GM19455 (cell line): ENCODE measurements around the gene AK5.

Experiments used
- ATAC-seq: cut with Tn5 transposase; IDR thresholded peaks from one replicate; pipeline ENCODE4 v1.9.1; 2021; ENCODE audit not compliant: unreplicated experiment

Gene AK5

DNA sequence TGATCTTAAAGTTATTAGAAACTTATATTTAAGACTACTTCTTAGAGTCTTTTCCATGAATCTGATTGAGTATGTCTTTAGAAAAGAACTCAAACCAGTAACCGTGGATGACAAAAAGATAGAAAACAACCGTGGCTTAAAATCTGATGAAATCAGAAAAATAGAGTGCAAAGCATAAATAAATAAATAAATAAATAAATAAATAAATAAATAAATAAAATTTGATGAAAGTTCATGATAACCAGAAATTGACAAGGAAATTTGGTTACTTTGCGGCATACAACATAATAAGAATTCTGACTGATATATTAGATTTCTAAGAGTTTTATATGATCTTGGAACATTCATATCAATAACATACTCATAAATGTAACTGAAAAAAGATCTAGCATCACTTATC is 152.1 kb downstream of the AK5 start:
- ATAC-seq: no peak

DNA sequence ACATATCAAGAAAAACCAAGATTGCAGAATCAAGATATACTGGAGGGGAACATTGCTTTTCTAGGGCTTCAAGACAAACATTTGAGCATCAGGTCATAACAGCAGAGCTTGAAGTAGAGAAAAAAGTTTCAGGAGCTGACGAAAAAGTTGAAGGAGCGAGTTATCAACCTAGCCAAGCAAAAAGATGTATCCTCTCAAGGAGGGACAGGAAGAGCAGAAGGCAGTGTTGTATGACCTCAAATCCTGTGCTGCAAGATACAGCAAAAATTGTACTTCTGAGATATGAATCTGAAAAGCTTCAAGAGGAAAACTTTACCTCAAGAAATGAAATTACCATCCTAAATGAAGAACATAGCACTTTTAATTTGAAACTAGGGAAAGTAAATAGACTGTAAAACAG is 153.1 kb downstream of the AK5 start:
- no peak for ATAC-seq

DNA sequence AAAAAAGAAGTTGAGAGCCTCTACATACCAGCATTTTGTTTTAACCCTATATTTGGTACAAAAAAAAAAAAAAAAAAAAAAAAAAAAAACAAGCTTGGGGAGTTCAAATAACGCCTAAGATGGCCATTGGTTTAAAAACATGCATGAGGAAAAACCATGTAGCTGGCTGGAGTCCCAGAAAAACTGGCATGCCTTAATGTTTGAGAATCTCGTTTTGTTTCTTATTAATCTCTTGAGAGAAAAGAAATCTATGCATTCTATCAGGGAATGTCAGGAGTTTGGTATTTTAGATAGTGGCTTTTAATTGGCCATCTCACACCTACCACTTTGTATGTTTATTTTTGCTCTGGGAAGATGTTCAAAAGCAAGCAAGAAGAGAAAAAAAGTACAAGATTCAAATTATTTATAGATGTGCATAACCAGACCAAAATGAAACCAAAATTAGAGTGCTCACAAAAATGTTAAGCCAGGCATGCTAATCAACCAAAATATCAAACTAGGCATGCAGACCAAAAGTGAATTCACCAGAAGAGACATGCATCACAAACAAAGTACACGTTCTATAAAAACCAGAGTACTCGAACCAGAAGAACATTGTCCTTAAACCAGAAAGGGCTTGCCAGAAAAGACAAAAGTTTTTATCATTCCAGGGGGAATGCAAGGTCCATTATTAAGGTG is 156.6 kb downstream of the AK5 start:
- ATAC-seq: no peak

DNA sequence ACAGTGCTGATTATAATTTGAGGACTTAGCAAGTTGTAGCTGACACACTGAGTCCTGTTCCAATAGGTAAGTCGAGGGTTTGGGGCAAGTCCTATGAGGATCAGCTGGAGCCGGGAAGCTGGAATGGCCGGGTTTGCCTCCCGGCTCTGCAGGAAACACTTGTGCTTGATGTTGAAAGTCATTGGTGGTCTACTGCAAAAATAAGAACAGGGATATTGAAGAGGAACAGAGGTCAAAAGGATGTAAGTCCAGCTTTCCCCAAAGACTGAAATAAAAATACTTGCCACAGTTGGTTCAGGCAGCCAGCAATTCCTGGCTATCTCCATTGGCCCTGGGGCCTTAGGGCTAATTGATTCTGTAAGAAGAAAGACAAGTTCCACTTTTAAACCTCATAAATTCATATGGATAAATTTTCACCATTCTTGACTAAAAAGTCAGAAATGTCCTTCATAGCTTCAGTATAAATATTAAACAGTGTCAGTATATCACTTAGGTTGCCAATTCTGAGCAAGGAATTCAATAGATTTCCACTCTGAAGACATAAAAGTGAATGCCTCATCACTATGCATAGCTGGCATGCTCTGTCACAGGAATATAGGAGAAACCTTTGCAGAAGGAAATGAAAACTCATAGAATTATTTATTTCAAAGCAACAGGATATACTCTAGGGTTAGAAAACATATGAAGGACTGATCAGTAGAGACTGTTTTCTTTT is 165.2 kb downstream of the AK5 start:
- ATAC-seq: no peak

DNA sequence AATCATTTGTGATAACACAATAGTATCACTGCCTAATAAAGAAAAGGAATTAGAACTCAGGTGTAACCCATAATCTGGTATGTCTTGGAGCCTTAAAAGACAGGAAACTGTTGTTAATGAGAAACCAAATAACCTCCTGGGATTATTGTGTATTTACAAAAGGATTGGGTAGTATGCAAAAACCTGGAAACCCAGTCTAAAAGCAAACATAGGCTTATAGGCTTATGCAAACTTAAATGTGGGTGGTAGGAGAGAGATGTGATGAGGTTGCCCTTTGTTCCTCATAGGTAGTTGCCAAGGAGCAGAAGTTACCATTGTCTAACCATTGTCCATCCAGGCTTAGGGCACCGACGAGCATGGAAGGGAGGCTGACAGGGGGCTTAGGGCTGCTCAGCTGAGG is 165.8 kb downstream of the AK5 start:
- no peak for ATAC-seq

DNA sequence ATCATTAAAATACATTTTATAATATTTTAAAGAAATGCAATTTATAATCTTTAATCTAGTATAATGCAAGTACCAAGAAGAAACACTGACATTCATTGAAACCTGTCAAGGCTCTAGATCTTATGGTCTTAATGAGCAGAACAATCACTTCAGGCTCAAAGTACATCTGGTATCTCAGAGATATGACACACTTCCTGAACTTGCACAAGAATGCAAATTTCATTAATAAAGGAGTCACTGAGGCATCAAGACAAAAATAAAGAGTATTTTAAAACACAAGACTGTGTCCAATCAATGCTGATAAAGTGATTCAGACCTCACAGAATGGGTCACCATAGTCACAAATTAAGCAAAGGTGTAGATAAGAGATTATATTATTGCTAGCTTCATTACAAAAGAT is 178.1 kb downstream of the AK5 start:
- ATAC-seq: no peak

DNA sequence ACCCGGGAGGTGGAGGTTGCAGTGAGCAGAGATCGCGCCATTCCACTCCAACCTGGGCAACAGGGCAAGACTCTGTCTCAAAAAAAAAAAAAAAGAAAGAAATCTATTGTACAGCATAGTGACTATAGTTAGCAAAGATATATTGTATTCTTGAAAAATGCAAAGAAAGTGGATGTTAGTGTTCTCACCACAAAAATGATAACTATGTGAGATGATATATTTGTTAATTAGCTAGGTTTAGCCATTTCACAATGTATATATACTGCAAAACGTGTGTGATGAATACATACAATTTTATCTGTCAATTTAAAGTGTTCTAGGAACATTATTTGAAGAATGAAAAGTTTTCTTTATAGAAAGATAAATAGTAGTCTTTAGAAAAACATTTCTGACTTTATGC is 179.9 kb downstream of the AK5 start:
- no peak for ATAC-seq

DNA sequence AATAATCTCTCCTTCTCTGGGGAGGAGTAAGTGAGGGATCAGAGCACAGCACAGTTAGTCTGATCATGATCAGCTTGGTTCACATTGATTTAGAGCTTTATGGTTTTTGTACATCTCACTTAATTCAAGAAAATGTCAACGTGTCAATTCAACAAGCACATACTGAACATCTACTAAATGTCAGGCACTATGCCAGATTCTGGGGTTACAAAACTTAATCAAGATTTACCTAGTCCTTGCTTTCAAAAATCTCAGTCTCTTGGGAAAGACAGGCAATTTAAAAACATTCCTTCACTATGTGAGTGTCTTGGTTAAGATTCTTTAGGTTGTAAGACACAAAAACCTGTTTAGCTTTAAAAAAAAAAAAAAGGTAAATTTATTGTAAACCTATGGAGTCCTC is 181.4 kb downstream of the AK5 start:
- no peak for ATAC-seq

DNA sequence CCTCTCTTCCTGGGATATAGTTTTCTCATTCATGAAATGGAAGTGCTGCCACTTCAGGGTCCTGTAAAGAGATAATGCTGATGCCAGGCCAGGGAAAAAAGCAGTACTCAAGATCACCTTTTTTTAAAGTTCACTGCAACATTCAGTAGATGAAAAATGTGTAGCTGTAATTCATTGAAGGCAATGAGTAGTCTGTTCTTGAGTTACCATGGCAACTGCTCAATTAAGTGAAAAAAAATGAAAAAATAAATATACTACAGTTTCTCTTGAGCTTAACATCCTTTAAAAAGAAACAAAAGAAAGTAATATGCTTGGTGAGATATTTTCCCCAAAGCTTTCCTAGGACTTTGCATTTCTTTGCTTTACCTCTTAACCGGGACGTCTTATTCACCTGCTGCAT is 183.3 kb downstream of the AK5 start:
- no peak for ATAC-seq

DNA sequence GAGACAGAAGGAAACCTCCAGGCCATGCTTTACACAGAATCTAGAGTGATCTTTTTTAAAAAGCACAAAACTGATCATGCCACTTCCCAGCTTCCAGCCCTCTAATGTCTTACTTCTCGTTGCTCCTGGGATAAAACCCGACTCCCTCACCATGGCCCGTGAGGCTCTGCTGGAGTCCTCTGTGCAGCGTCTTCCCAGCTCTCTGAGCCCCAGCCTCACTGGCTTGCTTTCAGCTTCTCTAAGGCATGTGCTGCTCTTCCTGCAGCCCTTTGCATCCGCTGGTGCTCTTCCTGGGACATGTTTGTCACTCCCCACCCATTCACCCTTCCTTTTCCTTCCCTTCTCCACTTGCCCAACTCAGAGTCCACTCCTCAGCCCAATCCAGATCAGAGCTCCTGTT is 184.1 kb downstream of the AK5 start:
- no peak for ATAC-seq

DNA sequence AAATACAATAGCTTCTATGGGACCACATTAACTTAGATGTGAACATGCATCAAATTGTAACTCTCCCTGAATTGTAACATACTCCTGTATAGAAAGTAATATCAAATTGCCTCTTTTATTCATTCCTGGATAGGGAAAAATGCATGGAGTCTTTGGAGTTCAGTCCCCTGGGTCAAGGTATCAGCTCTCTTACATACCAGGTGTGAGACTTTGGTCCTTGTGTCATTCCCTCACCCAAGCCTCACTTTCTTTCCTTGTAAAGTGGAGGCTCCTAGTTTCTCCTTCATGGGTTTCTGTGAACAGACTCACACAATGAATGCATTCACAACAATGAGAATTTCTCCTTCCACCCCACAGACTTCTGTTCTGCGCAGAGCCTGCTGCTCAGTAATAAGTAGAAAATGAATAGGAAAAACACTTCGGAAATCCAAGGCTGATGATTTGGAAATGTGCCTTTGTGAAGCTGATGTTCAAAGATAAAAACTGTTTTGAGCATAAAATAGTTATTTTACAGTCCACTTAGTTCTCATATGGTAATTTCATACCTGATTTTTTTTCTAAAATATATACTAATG is 185.3 kb downstream of the AK5 start:
- no peak for ATAC-seq

DNA sequence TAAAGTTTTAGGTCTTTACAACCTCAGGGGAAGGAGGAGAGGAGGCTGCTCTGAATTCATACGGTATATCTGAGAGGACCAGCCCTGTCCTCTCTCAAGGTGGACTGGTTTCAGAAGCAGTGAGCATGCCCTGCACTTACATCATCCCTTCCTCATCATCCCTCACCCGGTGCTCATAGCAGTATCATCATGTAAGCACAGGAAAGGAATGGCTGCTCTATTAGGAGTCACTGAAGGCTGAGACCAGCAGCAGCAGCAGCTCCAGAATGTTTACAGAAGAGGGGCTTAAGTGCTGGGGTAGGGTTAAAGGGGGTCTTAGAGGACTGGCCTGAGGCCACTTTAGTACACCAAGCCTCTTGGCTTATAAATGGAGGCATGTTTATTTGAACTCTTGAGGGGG is 185.9 kb downstream of the AK5 start:
- no peak for ATAC-seq

DNA sequence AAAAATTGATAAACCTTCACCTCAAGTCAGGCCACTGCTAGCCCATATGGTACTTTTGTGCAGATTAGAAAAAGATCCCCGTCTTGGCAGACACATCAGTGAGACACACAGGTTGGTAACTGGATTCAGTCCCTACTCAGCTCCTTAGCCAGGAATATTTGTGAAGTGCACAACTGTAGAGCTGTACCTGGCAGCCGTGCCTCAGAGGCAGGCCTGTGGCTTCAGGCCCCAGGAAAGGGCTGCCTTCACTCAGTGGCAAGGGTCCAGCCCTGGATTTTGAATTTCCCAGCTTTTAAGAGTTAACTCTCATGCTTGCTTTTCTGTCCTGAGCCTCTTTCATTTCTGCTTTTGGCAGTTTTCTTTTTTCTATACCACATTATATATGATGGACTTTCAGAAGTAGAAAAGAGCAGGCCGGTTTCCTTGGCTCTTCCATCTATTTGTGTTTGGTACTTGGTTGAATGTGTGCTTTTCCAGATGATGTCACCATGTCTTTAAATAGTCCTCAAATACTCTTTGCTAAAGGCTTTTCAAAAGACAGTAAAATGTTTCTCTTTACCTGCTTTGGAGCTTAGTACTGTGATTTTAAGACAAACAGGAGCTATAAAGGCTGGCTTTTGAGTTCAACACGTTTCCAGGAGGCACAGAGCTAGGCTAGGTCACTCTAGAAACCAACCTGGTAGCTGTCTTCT is 186.6 kb downstream of the AK5 start:
- ATAC-seq: no peak

DNA sequence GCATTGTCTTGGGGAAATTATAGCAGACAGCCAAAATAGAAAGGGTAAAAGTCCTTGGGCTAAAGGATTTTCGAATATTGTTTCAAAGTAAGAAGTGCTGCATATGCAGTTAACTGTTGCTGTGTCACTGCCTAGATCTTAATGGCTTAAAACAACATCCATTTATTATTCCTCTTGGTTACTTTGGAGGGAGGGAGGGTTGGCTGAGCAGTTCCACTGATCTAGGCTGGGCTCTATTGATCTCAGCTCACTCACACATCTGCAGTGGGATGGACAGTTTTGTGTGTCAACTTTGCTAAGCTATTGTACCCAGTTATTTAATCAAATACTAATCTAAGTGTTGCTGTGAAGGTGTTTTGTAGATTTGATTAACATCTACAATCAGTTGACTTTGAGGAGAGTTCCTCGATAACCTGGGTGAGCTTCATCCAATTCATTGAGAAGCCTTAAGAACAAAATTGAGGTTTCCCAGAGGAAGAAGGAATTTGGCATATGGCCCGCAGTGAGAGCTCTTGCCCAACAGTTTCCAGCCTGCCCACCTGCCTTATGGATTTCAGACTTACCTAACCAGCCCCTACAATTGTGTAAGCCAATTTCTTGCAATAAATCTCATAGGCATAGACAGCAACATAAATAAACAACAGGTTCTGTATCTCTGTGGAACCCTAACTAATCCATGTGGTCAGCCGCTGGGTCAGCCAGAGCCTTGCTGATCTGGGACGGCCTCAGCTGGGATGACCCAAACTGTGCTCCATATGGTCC is 187.3 kb downstream of the AK5 start:
- ATAC-seq: no peak

DNA sequence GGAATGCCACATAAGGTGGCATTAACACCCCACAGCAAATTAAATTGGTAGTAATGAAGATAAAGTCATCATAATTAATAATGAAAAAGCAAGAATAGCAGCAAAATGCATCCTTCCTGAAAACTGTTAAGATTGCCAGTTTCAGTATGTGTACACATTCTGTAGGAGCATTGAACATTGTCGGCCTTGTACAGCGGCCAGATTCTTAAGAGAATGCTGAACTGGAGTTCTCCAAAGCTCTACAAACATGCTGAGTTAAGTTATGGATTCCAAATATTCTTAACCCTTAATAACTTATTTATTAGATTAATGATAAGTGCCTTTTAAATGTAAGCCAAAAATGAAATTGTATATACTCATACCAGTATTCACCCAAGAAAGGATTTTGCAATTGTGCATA is 189.9 kb downstream of the AK5 start:
- ATAC-seq: no peak

DNA sequence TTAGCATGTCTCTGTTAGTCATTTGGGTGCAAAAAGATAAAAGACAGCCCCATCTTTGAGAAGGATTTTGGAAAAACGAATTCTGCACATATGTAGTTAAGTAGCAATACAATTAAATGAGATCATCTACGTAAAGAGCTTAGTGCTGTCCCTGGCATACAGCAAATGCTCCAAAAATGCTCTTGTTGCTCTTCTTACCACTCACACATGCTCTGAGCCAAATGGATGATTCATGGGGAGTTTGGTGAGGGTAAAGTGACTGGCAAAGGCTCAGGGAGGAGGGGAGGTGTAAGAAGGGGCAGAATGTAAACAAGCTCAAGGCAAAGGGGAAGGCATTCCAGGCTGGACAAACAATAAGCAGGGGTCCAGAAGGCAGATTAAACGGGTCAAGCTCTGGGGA is 191.9 kb downstream of the AK5 start:
- no peak for ATAC-seq

DNA sequence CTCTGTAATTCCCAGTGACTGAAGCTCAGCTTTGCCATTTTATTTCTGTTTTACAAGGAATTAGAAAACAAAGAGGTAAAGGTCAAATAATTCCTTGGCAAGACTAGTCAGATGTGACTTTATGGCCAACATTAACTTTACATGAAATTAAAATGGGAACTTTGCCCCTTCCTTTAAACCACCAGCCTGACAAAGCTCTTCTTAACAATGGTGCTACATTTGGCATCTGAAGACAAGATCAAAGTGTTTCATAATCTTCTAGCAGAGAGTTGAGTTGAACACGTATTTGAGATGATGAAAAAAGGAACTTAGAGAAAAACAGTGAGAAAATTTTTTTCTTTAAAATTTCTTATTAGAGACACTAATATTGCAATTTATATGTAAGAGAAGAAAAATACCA is 193.8 kb downstream of the AK5 start:
- ATAC-seq: no peak

DNA sequence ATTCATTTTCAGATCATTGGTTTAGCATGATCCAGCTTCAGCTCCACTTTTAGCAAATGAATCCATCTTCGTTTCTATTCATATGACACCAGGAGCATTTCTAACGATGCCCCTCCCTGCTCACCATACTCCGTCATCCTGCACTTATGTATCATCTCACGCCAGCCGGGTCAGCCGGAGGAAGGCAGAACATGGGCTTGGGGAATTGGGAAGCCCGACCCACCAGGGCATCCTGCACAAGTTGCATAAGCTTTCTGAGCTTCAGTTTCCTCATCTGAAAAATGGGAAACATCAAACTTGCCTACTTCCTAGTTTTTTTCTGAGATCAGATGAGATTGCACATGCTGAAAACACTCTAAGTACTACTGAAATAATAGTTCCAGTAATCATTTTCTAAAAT is 194.7 kb downstream of the AK5 start:
- ATAC-seq: no peak

DNA sequence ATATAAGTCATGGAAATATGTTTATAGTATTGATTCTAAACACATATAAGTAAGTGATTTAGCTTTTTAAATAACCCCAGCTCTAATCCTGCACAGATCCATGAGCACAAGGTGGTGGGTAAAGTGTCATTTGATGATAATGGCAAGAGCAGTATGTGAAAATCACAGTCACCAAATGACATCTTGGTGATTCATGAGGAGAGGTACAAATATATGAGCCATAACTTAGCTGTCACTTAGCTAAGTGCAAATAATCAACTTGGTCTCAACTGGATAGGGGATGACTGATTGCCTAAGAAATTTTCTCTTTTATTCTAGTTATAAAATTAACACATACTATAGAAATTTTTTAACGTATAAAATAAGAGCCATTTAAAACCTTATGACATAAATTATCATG is 202.5 kb downstream of the AK5 start:
- ATAC-seq: no peak

DNA sequence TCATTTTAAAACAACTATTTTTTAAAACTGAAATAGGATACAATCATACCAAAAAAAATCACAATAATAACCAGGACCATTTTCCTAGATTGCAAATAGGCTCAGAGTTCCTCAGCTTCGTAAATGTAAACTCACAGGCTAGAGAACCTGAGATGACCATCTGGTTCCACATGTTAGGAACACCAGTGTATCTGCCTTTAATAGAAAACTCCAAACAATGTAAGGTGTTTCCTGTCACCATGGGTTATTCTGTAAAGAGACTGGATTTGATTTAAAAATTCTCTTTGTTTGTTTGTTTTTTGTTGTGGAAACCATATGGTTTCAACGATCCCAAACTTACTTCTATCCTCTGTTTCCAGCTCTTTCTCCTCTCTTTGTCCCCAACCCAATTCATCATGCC is 203.1 kb downstream of the AK5 start:
- no peak for ATAC-seq

DNA sequence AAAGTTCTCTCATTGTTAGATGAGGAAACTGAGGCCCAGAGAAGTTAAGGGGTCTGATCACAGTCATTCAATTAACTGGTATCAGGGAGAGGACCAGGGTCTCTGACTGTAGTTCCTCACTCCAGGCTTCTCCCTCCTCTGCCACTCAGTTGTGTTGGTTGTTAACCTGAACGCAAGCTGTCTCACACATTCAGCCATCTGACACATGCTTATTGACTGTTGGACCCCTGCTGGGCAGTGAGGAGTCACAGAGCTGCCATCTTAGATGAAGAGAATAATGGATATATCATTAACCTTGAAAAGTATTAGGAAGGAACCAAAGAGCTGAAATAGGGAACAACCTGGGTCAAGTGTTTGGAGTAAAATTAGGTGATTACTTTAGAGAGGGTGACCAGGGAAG is 205.8 kb downstream of the AK5 start:
- no peak for ATAC-seq
